HG02610 (cell line): ENCODE data around the gene ANKRD36B.
"Not testable (repeated sequence)": the region's sequence is repeated elsewhere in the genome, so short reads cannot be mapped to it uniquely, and the experiment has no call there.

ENCODE experiments used
- ATAC-seq: cut with Tn5 transposase; IDR thresholded peaks from one replicate; pipeline ENCODE4 v1.9.1; 2021; ENCODE audit warnings: mild to moderate bottlenecking, moderate library complexity; ENCODE audit not compliant: unreplicated experiment

Gene ANKRD36B

DNA sequence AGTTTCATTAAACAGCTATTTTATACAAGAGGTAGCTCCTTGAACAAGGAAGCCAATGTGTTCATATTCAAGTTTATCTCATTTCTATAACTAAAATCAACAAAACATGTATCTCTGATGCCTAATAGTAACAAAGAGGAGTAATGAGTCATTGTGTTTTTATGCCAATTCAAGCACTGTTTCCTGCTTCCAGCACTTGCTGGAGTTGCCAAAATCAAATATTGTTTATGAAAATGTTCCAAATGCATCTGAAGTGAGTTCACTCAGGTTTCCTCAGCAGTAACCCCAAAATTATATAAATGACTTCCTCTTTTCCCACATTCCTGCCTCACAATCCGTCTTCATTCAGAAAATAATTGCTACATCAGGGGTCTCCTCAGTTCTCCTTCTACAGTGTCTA lies 39.2 kb downstream of the ANKRD36B start:
- ATAC-seq: not testable (repeated sequence)

DNA sequence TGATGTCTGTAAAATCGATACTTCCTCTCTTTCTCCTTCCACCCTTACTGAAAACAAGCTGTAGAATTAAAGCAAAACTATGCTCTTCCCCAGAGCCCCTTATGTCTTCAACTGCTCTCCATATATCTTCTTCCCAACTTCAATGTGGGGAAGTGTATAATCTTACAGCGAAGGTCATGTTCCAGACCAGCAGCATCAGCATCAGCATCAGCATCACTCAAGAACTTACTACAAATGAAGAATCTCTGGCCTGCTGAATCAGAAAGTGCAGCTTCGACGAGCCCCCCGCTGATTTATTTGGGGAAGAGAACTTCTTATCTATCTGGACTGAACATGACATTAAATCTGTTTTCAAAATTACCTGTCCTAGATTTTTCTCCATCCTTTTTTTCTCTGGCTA lies 40.6 kb downstream of the ANKRD36B start:
- ATAC-seq: not testable (repeated sequence)

DNA sequence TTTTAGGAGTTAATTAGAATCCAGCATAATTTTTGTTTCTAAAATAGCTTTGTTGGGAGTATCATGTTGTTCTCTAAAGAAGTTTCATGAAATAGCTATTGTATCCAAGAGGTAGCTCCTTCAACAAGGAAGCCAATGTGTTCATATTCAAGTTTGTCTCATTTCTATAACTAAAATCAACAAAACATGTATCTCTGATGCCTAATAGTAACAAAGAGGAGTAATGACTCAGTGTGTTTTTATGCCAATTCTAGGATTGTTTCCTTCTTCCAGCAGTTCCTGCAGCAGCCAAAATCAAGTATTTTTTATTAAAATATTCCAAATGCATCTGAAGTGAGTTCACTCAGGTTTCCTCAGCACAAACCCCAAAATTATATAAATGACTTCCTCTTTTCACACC lies 41.1 kb downstream of the ANKRD36B start:
- not testable (repeated sequence) for ATAC-seq

DNA sequence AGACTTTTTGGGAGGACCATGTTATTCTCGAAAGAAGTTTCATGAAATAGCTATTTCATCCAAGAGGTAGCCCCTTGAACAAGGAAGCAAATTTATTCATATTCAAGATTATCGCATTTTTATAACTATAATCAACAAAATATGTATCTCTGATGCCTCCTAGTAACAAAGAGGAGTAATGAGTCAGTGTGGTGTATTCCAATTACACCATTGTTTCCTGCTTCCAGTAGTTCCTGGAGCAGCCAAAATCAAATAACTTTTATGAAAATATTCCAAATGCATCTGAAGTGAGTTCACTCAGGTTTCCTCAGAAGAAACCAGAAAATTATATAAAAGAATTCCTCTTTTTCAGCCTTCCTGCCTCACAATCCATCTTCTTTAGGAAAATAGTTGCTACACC lies 43.0 kb downstream of the ANKRD36B start:
- no peak for ATAC-seq

DNA sequence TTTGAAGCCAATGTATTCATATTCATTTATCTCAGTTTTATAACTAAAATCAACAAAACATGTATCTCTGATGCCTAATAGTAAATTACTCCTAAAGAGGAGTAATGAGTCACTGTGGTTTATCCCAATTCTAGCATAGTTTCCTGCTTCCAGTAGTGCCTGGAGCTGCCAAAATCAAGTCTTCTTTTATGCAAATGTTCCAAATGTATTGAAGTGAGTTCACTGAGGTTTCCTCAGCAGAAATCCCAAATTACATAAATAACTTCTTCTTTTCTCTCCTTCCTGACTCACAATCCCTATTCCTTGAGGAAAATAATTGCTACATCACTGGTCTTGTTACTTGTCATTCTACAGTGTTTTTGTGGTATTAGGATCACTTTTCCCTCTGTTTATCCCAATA lies 44.8 kb downstream of the ANKRD36B start:
- ATAC-seq: not testable (repeated sequence)

DNA sequence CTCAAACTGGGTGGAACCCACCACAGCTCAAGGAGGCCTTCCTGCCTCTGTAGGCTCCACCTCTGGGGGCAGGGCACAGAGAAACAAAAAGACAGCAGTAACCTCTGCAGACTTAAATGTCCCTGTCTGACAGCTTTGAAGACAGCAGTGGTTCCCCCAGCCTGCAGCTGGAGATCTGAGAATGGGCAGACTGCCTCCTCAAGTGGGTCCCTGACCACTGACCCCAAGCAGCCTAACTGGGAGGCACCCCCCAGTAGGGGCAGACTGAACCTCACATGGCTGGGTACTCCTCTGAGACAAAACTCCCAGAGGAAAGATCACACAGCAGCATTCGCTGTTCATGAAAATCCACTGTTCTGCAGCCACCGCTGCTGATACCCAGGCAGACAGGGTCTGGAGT lies 63.8 kb downstream of the ANKRD36B start:
- not testable (repeated sequence) for ATAC-seq

DNA sequence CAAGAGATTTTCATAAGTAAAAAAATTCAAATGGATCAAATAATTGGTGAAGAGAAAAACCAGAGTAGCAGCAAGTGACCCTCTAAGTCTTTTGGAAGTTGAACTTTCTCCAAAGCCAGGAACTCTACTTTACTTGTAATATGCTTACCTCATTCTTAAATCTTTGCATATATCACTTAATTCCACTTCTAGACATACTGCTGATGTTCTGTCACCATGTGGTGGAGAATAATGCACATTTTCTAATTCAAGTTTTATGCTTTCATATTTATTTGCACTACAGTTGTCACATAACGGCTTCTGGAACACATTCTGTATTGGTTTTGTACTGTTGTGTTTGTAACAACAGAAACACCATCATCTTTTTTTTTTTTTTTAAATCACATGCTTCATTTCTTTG lies 65.9 kb downstream of the ANKRD36B start:
- ATAC-seq: not testable (repeated sequence)

DNA sequence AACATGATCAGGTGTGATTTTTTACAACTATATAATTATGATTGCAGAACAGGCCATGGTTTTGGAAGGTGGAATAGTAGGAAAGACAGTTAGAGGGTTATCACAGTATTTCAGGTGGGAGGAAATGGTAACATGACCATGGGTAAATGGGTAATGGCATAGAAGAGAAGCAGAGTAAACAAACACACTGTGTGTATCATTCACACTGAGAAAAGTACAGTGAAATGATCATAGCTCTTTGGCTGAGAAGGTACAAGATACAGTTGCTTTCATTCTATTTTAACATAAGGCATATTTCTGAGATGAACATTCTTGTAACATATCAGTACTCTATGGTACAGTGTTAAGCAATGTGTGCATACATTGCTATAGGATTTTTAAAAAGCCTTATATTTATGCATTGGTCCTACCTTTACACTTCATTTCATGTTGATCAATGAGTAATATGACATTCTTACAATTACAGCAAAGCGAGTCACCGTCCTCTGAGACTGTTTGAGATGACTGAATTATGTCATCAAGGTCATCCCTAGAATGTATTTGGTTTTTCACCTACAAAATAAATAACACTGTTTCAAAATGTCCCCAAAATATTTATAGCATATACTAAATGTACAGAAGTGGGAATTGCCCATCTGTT lies 66.6 kb downstream of the ANKRD36B start:
- peak; percentile 65 for ATAC-seq

DNA sequence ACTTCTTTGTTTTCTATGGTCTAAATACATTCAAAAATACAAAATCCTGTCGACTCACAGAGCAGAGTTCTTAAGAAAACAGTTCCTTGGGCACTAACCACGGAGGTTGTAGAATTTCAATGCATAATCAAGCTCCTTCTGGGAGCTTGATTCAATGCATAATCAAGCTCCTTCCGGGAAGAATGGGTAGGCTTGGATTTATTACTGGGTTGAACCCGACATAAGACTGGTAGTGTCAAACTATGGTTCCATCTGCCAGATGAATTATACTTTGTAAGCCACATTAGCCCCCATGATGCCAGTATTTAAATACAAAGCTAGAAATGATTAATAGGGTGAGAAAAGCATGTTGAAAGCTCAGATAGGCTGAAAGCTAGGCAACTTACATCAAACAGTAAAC lies 94.0 kb downstream of the ANKRD36B start:
- not testable (repeated sequence) for ATAC-seq

DNA sequence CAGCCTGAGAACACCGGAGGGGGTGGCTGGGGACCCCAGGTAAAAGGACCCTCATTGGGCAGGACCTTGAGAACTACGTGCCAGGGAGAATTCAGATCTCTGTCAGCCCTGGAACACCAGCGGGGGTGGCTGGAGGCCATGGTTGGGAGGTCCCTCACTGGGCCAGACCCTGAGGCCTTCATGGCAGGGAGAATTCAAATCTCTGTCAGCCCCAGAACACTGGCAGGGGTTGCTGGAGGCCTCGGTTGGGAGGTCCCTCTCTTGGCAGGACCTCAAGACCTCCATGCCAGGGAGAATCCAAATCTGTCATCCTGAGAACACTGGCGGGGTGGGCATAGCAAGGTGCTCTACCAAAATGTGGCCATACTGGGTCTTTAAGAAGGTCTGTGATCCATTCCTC lies 99.5 kb downstream of the ANKRD36B start:
- ATAC-seq: not testable (repeated sequence)
